Kidney (tissue), 14 donors: ENCODE results near the gene SDF4. TPM values are rescaled to one million over a fixed set of nuclear protein-coding genes. Genes with fewer than 3 reads are reported as not detected.

Experiments
- DNase-seq, 5 donors: peaks; one replicate each; pipeline ENCODE4 v3.0.0-alpha.2; 2013 to 2020
- FAIRE-seq: peaks from 2 replicates; lab custom pipeline; 2012; peaks lifted over from hg19 to GRCh38; lab: Jason Lieb, UNC
- H3K27ac ChIP-seq, 2 donors: one replicate each; pipeline ENCODE4 v1.7.0; 2013; ENCODE audit warnings: low read depth in 2 of 2, low read length in 2 of 2, inconsistent platforms in 1 of 2
- H3K27me3 ChIP-seq: one replicate; pipeline ENCODE4 v1.7.1; 2013; ENCODE audit warnings: low read length, inconsistent platforms; ENCODE audit not compliant: control insufficient read depth, insufficient read depth
- H3K36me3 ChIP-seq, 3 donors: one replicate each; pipeline versions ENCODE4 v1.7.0 to v1.7.1; 2013; ENCODE audit warnings: low read length in 3 of 3, control low read depth in 1 of 3, inconsistent platforms in 1 of 3; ENCODE audit not compliant: insufficient read depth in 3 of 3, control insufficient read depth in 2 of 3
- H3K4me1 ChIP-seq, 3 donors: one replicate each; pipeline versions ENCODE4 v1.7.0 to v1.7.1; 2013; ENCODE audit warnings: low read length in 3 of 3, inconsistent platforms in 1 of 3, low read depth in 1 of 3; ENCODE audit not compliant: control insufficient read depth in 2 of 3, insufficient read depth in 2 of 3
- H3K4me3 ChIP-seq, 3 donors: one replicate each; pipeline versions ENCODE4 v1.7.0 to v1.8.1; 2013; ENCODE audit warnings: low read length in 3 of 3, control low read depth in 1 of 3, inconsistent platforms in 1 of 3
- H3K9ac ChIP-seq, 3 donors: one replicate each; pipeline versions ENCODE4 v1.7.0 to v1.7.1; 2013; ENCODE audit warnings: low read length in 3 of 3, control low read depth in 1 of 3, inconsistent platforms in 1 of 3
- H3K9me3 ChIP-seq, 3 donors: one replicate each; pipeline versions ENCODE4 v1.7.0 to v1.7.1; 2013; ENCODE audit warnings: low read length in 3 of 3, control low read depth in 1 of 3, inconsistent platforms in 1 of 3; ENCODE audit not compliant: control insufficient read depth in 2 of 3, insufficient read depth in 1 of 3
- intact Hi-C: fragments of 100-400 bp; cut with DNase I; formaldehyde crosslinking; loops from one replicate; pipeline ENCODE4 v1.11.1; 2022
- microRNA-seq: library from miRNA; unstranded; fragments of <30 nt; microRNA quantifications from one replicate; pipeline ENCODE4 v1.2.0, GENCODE V29; 2020
- polyA plus RNA-seq: library from polyadenylated mRNA; stranded (reverse); fragments of 350-450 nt; fragmentation: Illumina TruSeq; extraction: RNeasy Lipid Tissue Mini Kit (QIAGEN cat#74804); gene quantifications from one replicate; pipeline ENCODE4 v1.2.3, GENCODE V29; 2014; ENCODE audit warnings: low read depth, low replicate concordance; ENCODE audit not compliant: insufficient read depth
- total RNA-seq: library from RNA; stranded (reverse); fragmentation: NEBNext Ultra II Directional; extraction: Animal tissue kit (Norgen Biotek cat#: 25700); gene quantifications from one replicate; pipeline ENCODE4 v1.2.1, GENCODE V29; 2021
- TF ChIP-seq, protein P1 (sequence below): IDR thresholded peaks from 3 replicates; pipeline ENCODE4 v1.5.1; 2012; ENCODE audit warnings: mild to moderate bottlenecking, moderate library complexity, borderline replicate concordance; ENCODE audit not compliant: insufficient read depth; ENCODE audit errors: extremely low read depth
- donor health status: control.
- donor health status: control.
- donor health status: control.
- donor health status: control.
- donor health status: control.
- donor health status: DM: yes; HTN: yes; CAD: no.
- donor health status: Normal renal cell carcinoma (clear cell type).

SDF4 gene
- total and polyA plus RNA-seq, 2 donors from 2014 or later: 143 to 160 TPM

DNA sequence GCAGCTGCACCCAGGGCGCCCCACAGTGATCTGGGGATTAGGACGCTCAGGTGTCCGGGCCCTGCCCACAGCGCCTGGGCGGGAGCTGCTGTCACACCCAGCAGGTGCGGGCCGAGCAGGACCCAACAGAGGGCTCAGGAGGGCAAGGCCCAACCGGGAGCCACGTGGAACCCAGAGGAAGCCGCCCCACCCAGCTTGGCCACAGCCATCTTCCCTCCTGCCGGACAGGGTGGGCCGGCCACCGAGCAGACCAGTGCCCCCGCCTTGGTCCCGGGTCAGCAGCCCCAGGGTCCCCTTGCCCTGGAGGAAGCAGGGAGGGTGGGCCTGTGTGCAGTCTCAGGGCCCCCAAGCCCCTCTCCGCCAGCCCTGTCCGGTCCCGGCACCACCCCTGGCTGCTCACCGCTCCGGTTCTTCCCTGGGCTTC lies 64.4 kb downstream of the SDF4 start:
- Histone ChIP-seq H3K9ac (no peak overlapping the region), H3K9me3 (no peaks in the 10 kb centered on the region), H3K36me3 (no peaks in the 10 kb centered on the region), H3K27ac (no peak overlapping the region), H3K27me3 (no peaks in the 10 kb centered on the region), H3K4me1 (peaks cover 0 to 10% (median 4%) of the 10 kb centered on the region in 3 donors), H3K4me3 (no peak overlapping the region)
- TF ChIP-seq, protein P1, sequence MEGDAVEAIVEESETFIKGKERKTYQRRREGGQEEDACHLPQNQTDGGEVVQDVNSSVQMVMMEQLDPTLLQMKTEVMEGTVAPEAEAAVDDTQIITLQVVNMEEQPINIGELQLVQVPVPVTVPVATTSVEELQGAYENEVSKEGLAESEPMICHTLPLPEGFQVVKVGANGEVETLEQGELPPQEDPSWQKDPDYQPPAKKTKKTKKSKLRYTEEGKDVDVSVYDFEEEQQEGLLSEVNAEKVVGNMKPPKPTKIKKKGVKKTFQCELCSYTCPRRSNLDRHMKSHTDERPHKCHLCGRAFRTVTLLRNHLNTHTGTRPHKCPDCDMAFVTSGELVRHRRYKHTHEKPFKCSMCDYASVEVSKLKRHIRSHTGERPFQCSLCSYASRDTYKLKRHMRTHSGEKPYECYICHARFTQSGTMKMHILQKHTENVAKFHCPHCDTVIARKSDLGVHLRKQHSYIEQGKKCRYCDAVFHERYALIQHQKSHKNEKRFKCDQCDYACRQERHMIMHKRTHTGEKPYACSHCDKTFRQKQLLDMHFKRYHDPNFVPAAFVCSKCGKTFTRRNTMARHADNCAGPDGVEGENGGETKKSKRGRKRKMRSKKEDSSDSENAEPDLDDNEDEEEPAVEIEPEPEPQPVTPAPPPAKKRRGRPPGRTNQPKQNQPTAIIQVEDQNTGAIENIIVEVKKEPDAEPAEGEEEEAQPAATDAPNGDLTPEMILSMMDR: no peak
- intact Hi-C loops: no loop called here
- no peak for FAIRE-seq
- DNase-seq: peak in 3 of 5 donors; percentile 9 to 79 (median 63)

Small RNA genes lying within 50 kb of the gene (microRNA-seq; reads per million reads assigned to microRNA genes)
- 3,223 reads per million, percentile 88 among the genes with 10 or more reads in this experiment for gene MIR200A
- 20,848 reads per million, percentile 96 among the genes with 10 or more reads in this experiment for gene MIR200B
- gene MIR429: 1,770 reads per million, percentile 84 among the genes with 10 or more reads in this experiment

Other genes starting within 250 kb of the SDF4 start
- 0.25 TPM for gene PERM1, start 249.9 kb downstream of the SDF4 start, total RNA-seq
- 0.86 TPM for gene PERM1, start 249.9 kb downstream of the SDF4 start, polyA plus RNA-seq
- gene HES4, start 231.9 kb downstream of the SDF4 start, total RNA-seq: 32.0 TPM
- gene HES4, start 231.9 kb downstream of the SDF4 start, polyA plus RNA-seq: 15.8 TPM
- gene ISG15, start 218.5 kb downstream of the SDF4 start, total RNA-seq: 23.9 TPM
- gene ISG15, start 218.5 kb downstream of the SDF4 start, polyA plus RNA-seq: 65.9 TPM
- 261 TPM for gene AGRN, start 211.9 kb downstream of the SDF4 start, total RNA-seq
- 78.5 TPM for gene AGRN, start 211.9 kb downstream of the SDF4 start, polyA plus RNA-seq
- gene RNF223, start 157.7 kb downstream of the SDF4 start, total RNA-seq: 2.3 TPM
- gene RNF223, start 157.7 kb downstream of the SDF4 start, polyA plus RNA-seq: 0.28 TPM
- gene C1orf159, start 115.9 kb downstream of the SDF4 start, total RNA-seq: 14.8 TPM
- gene C1orf159, start 115.9 kb downstream of the SDF4 start, polyA plus RNA-seq: 8.6 TPM
- 1.5 TPM for gene TTLL10, start 58.1 kb downstream of the SDF4 start, total RNA-seq
- not detected for gene TTLL10, start 58.1 kb downstream of the SDF4 start, polyA plus RNA-seq
- gene TNFRSF18, start 25.4 kb downstream of the SDF4 start, total RNA-seq: 8.1 TPM
- not detected for gene TNFRSF18, start 25.4 kb downstream of the SDF4 start, polyA plus RNA-seq
- 5.1 TPM for gene TNFRSF4, start 17.8 kb downstream of the SDF4 start, total RNA-seq
- gene TNFRSF4, start 17.8 kb downstream of the SDF4 start, polyA plus RNA-seq: 3.3 TPM
- 20.3 TPM for gene B3GALT6, start 236 bp upstream of the SDF4 start, total RNA-seq
- gene B3GALT6, start 236 bp upstream of the SDF4 start, polyA plus RNA-seq: 13.7 TPM
- gene C1QTNF12, start 14.7 kb upstream of the SDF4 start, total RNA-seq: 3.1 TPM
- 9.9 TPM for gene C1QTNF12, start 14.7 kb upstream of the SDF4 start, polyA plus RNA-seq
- gene UBE2J2, start 41.9 kb upstream of the SDF4 start, total RNA-seq: 56.6 TPM
- 57.4 TPM for gene UBE2J2, start 41.9 kb upstream of the SDF4 start, polyA plus RNA-seq
- 4.6 TPM for gene SCNN1D, start 48.4 kb upstream of the SDF4 start, total RNA-seq
- 4.6 TPM for gene SCNN1D, start 48.4 kb upstream of the SDF4 start, polyA plus RNA-seq
- gene ACAP3, start 75.9 kb upstream of the SDF4 start, total RNA-seq: 39.5 TPM
- gene ACAP3, start 75.9 kb upstream of the SDF4 start, polyA plus RNA-seq: 15.9 TPM
- 12.6 TPM for gene PUSL1, start 76.6 kb upstream of the SDF4 start, total RNA-seq
- 13.9 TPM for gene PUSL1, start 76.6 kb upstream of the SDF4 start, polyA plus RNA-seq
- gene INTS11, start 92.7 kb upstream of the SDF4 start, total RNA-seq: 100 TPM
- 73.6 TPM for gene INTS11, start 92.7 kb upstream of the SDF4 start, polyA plus RNA-seq
- gene CPTP, start 92.8 kb upstream of the SDF4 start, total RNA-seq: 21.9 TPM
- 51.5 TPM for gene CPTP, start 92.8 kb upstream of the SDF4 start, polyA plus RNA-seq
- 1.3 TPM for gene TAS1R3, start 99.3 kb upstream of the SDF4 start, total RNA-seq
- 0.15 TPM for gene TAS1R3, start 99.3 kb upstream of the SDF4 start, polyA plus RNA-seq
- 55.0 TPM for gene DVL1, start 117.4 kb upstream of the SDF4 start, total RNA-seq
- gene DVL1, start 117.4 kb upstream of the SDF4 start, polyA plus RNA-seq: 32.5 TPM
- 26.0 TPM for gene MXRA8, start 126.6 kb upstream of the SDF4 start, total RNA-seq
- gene MXRA8, start 126.6 kb upstream of the SDF4 start, polyA plus RNA-seq: 64.7 TPM
- 111 TPM for gene AURKAIP1, start 143.2 kb upstream of the SDF4 start, total RNA-seq
- 359 TPM for gene AURKAIP1, start 143.2 kb upstream of the SDF4 start, polyA plus RNA-seq
- gene CCNL2, start 167.3 kb upstream of the SDF4 start, total RNA-seq: 199 TPM
- gene CCNL2, start 167.3 kb upstream of the SDF4 start, polyA plus RNA-seq: 72.0 TPM
- gene MRPL20, start 175.3 kb upstream of the SDF4 start, total RNA-seq: 103 TPM
- 221 TPM for gene MRPL20, start 175.3 kb upstream of the SDF4 start, polyA plus RNA-seq
- gene ANKRD65, start 189.3 kb upstream of the SDF4 start, total RNA-seq: 5.2 TPM
- 7.1 TPM for gene ANKRD65, start 189.3 kb upstream of the SDF4 start, polyA plus RNA-seq
- gene VWA1, start 203.7 kb upstream of the SDF4 start, total RNA-seq: 116 TPM
- 103 TPM for gene VWA1, start 203.7 kb upstream of the SDF4 start, polyA plus RNA-seq
- 10.0 TPM for gene ATAD3C, start 217.7 kb upstream of the SDF4 start, total RNA-seq
- 14.3 TPM for gene ATAD3C, start 217.7 kb upstream of the SDF4 start, polyA plus RNA-seq
- gene ATAD3B, start 239.8 kb upstream of the SDF4 start, total RNA-seq: 28.8 TPM
- 13.3 TPM for gene ATAD3B, start 239.8 kb upstream of the SDF4 start, polyA plus RNA-seq